ENCODE measurements around the gene SH3GL1. TPM values are rescaled to one million over a fixed set of nuclear protein-coding genes. Genes with fewer than 3 reads are reported as not detected.
A peak's percentile ranks its signal among the peaks of the same experiment; 100 is the strongest.

The SH3GL1 gene
- total and polyA plus RNA-seq, 2 experiments from 2014 or later, result 73.1 to 89.5 TPM

DNA sequence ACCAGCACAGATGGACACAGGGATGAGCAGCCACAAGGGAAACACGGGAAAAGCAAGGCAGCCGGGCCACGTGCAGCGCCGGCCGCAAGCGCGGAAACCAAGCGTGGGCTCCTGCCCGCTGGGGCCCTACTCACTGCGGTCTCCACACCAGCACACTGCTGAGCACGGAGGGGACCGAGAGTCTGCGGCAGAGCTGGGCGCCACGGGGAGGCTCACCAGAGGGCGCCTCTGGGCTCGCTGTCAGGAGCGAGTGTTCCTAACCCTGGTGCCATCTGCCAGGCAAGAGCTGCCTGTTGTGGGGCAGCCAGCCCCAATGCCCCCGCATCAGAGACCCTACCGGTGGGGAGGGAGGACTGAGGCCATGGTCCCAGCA, 30.5 kb downstream of the SH3GL1 start:
- ATAC-seq (peak; percentile 73), DNase-seq (ENCODE audit: low spot score) (peak; percentile 65)
- Mint-ChIP-seq H3K36me3 (ENCODE audit: low read depth) (no peaks in the 10 kb centered on the region), H3K9me3 (no peaks in the 10 kb centered on the region), H3K27ac (peak overlapping the region; percentile 70; the same call in 1 of the 2 replicates), H3K4me1 (peaks cover 28% of the 10 kb centered on the region), H3K4me3 (0 out of 3 replicates have a peak overlapping the region, but pooled peaks have one; percentile 21), H3K27me3 (ENCODE audit: insufficient read depth, low read depth, poor library complexity) (peaks cover 26% of the 10 kb centered on the region)
- no peak overlapping the region for H3K4me3 ChIP-seq
- peak overlapping the region; percentile 66; the same call in 1 of the 2 replicates for H3K27ac ChIP-seq (ENCODE audit: low read depth)
- no peaks in the 10 kb centered on the region for H3K9me2 ChIP-seq (ENCODE audit: insufficient read depth)
- no peak overlapping the region for H2AFZ ChIP-seq
- 0 out of 2 replicates have a peak, but pooled peaks cover 7% of the 10 kb centered on the region for H3F3A ChIP-seq (replicated peaks; ENCODE audit: low read depth)
- H3K79me2 ChIP-seq (replicated peaks; ENCODE audit: insufficient read depth), result peaks cover 39% of the 10 kb centered on the region
- no peaks in the 10 kb centered on the region for H3K36me3 ChIP-seq (ENCODE audit: insufficient read depth)
- TF ChIP-seq POLR2AphosphoS5 (IDR thresholded peaks at IDR 0.05; ENCODE audit: low read depth), result no peak
- TF ChIP-seq, protein P1, sequence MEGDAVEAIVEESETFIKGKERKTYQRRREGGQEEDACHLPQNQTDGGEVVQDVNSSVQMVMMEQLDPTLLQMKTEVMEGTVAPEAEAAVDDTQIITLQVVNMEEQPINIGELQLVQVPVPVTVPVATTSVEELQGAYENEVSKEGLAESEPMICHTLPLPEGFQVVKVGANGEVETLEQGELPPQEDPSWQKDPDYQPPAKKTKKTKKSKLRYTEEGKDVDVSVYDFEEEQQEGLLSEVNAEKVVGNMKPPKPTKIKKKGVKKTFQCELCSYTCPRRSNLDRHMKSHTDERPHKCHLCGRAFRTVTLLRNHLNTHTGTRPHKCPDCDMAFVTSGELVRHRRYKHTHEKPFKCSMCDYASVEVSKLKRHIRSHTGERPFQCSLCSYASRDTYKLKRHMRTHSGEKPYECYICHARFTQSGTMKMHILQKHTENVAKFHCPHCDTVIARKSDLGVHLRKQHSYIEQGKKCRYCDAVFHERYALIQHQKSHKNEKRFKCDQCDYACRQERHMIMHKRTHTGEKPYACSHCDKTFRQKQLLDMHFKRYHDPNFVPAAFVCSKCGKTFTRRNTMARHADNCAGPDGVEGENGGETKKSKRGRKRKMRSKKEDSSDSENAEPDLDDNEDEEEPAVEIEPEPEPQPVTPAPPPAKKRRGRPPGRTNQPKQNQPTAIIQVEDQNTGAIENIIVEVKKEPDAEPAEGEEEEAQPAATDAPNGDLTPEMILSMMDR (conservative IDR thresholded peaks at IDR 0.05; ENCODE audit: low read depth in 2 of 2), result peak in 1 of 2 experiments; percentile 74; a peak in 3 of 4 replicates
- peaks cover 16% of the 10 kb centered on the region for H3K4me1 ChIP-seq (ENCODE audit: insufficient read depth)
- no peaks in the 10 kb centered on the region for H3K27me3 ChIP-seq (ENCODE audit: insufficient read depth)
- peaks cover 11% of the 10 kb centered on the region; the same call in 1 of the 2 replicates for H4K20me1 ChIP-seq (replicated peaks; ENCODE audit: insufficient read depth)
- peak overlapping the region; percentile 55; the same call in 1 of the 2 replicates for H3K4me2 ChIP-seq

DNA sequence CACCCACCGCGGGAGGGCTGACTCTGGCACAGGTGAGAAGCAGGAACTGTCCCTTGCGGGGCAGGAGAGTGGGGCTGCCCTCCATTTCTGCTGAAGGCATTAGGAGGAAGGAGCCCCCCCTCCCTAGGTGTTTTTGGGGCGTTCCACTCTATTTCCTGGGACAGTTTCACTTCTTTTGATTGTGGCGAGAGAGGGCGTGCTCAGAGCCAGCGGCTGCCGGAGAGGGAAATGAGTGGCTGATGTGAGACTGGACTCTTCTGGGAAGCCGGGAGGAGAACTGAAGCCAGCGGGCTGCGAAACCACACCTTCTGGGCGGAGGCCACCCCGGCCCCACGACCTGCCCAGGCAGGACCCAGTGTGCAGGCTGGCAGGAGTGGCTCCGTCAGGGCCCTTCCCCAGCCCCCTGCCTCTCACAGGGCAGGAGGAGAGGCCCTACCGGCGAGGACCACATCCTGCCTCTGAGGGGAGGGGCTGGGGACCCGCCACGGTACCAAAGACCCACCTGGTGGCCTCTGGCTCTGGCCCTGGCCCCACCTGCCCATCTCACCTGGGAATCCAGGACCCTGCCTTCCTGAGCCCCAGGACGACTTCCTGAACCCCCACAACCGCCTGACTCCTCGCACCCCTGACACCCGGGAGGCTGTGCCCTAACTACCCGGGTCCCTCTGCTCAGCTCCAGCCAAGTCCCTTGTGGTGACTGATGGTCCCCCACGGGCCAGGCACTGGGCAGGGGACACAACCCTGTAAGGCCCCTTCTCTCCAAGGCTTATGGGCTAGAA, 31.0 kb downstream of the SH3GL1 start:
- no peaks in the 10 kb centered on the region for H3K9me2 ChIP-seq (ENCODE audit: insufficient read depth)
- Mint-ChIP-seq H3K27ac (peak overlapping the region; percentile 94), H3K27me3 (ENCODE audit: insufficient read depth, low read depth, poor library complexity) (peaks cover 26% of the 10 kb centered on the region), H3K4me3 (peak overlapping the region; percentile 21; the same call in 1 of the 3 replicates), H3K4me1 (peaks cover 28% of the 10 kb centered on the region), H3K9me3 (no peaks in the 10 kb centered on the region), H3K36me3 (ENCODE audit: low read depth) (no peaks in the 10 kb centered on the region)
- H3K4me1 ChIP-seq (ENCODE audit: insufficient read depth), result peaks cover 10% of the 10 kb centered on the region
- no peaks in the 10 kb centered on the region for H3K36me3 ChIP-seq (ENCODE audit: insufficient read depth)
- no peak overlapping the region for H3K4me3 ChIP-seq
- no peak overlapping the region for H2AFZ ChIP-seq
- ATAC-seq (peak; percentile 38), DNase-seq (ENCODE audit: low spot score) (peak; percentile 47)
- H3K27me3 ChIP-seq (ENCODE audit: insufficient read depth), result no peaks in the 10 kb centered on the region
- H3K27ac ChIP-seq (ENCODE audit: low read depth), result peak overlapping the region; percentile 66; the same call in 1 of the 2 replicates
- peaks cover 11% of the 10 kb centered on the region; the same call in 1 of the 2 replicates for H4K20me1 ChIP-seq (replicated peaks; ENCODE audit: insufficient read depth)
- peaks cover 8% of the 10 kb centered on the region; the same call in 1 of the 2 replicates for H3F3A ChIP-seq (replicated peaks; ENCODE audit: low read depth)
- peaks cover 35% of the 10 kb centered on the region for H3K79me2 ChIP-seq (replicated peaks; ENCODE audit: insufficient read depth)
- H3K4me2 ChIP-seq, result peak overlapping the region; percentile 55; the same call in 1 of the 2 replicates
- TF ChIP-seq EZH2 (IDR thresholded peaks at IDR 0.05; ENCODE audit: low read depth, unreplicated experiment) (no peak), STAT1 (IDR thresholded peaks at IDR 0.05; ENCODE audit: unreplicated experiment) (no peak), NANOG (IDR thresholded peaks at IDR 0.05; ENCODE audit: borderline replicate concordance) (no peak)
- TF ChIP-seq, protein P2, sequence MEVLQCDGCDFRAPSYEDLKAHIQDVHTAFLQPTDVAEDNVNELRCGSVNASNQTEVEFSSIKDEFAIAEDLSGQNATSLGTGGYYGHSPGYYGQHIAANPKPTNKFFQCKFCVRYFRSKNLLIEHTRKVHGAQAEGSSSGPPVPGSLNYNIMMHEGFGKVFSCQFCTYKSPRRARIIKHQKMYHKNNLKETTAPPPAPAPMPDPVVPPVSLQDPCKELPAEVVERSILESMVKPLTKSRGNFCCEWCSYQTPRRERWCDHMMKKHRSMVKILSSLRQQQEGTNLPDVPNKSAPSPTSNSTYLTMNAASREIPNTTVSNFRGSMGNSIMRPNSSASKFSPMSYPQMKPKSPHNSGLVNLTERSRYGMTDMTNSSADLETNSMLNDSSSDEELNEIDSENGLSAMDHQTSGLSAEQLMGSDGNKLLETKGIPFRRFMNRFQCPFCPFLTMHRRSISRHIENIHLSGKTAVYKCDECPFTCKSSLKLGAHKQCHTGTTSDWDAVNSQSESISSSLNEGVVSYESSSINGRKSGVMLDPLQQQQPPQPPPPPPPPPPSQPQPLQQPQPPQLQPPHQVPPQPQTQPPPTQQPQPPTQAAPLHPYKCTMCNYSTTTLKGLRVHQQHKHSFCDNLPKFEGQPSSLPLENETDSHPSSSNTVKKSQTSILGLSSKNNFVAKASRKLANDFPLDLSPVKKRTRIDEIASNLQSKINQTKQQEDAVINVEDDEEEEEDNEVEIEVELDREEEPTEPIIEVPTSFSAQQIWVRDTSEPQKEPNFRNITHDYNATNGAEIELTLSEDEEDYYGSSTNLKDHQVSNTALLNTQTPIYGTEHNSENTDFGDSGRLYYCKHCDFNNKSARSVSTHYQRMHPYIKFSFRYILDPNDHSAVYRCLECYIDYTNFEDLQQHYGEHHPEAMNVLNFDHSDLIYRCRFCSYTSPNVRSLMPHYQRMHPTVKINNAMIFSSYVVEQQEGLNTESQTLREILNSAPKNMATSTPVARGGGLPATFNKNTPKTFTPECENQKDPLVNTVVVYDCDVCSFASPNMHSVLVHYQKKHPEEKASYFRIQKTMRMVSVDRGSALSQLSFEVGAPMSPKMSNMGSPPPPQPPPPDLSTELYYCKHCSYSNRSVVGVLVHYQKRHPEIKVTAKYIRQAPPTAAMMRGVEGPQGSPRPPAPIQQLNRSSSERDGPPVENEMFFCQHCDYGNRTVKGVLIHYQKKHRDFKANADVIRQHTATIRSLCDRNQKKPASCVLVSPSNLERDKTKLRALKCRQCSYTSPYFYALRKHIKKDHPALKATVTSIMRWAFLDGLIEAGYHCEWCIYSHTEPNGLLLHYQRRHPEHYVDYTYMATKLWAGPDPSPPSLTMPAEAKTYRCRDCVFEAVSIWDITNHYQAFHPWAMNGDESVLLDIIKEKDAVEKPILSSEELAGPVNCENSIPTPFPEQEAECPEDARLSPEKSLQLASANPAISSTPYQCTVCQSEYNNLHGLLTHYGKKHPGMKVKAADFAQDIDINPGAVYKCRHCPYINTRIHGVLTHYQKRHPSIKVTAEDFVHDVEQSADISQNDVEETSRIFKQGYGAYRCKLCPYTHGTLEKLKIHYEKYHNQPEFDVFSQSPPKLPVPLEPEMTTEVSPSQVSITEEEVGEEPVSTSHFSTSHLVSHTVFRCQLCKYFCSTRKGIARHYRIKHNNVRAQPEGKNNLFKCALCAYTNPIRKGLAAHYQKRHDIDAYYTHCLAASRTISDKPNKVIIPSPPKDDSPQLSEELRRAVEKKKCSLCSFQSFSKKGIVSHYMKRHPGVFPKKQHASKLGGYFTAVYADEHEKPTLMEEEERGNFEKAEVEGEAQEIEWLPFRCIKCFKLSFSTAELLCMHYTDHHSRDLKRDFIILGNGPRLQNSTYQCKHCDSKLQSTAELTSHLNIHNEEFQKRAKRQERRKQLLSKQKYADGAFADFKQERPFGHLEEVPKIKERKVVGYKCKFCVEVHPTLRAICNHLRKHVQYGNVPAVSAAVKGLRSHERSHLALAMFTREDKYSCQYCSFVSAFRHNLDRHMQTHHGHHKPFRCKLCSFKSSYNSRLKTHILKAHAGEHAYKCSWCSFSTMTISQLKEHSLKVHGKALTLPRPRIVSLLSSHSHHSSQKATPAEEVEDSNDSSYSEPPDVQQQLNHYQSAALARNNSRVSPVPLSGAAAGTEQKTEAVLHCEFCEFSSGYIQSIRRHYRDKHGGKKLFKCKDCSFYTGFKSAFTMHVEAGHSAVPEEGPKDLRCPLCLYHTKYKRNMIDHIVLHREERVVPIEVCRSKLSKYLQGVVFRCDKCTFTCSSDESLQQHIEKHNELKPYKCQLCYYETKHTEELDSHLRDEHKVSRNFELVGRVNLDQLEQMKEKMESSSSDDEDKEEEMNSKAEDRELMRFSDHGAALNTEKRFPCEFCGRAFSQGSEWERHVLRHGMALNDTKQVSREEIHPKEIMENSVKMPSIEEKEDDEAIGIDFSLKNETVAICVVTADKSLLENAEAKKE (CRISPR knock-in tag; IDR thresholded peaks at IDR 0.05), result no peak
- TF ChIP-seq, protein P3, sequence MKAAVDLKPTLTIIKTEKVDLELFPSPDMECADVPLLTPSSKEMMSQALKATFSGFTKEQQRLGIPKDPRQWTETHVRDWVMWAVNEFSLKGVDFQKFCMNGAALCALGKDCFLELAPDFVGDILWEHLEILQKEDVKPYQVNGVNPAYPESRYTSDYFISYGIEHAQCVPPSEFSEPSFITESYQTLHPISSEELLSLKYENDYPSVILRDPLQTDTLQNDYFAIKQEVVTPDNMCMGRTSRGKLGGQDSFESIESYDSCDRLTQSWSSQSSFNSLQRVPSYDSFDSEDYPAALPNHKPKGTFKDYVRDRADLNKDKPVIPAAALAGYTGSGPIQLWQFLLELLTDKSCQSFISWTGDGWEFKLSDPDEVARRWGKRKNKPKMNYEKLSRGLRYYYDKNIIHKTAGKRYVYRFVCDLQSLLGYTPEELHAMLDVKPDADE (IDR thresholded peaks at IDR 0.05), result no peak
